Skeletal muscle tissue (tissue), 4 donors: ENCODE data around the gene FRAS1. TPM values are rescaled to one million over a fixed set of nuclear protein-coding genes. Genes with fewer than 3 reads are reported as not detected.

Source experiments
- H3K27ac ChIP-seq: one replicate; pipeline ENCODE4 v1.7.0; 2013; ENCODE audit warnings: mild to moderate bottlenecking, low read depth, low read length, inconsistent platforms
- H3K27me3 ChIP-seq, 3 donors: one replicate each; pipeline ENCODE4 v1.7.0; 2013; ENCODE audit warnings: low read length in 3 of 3; ENCODE audit not compliant: control insufficient read depth in 3 of 3, insufficient read depth in 3 of 3
- H3K36me3 ChIP-seq, 3 donors: one replicate each; pipeline ENCODE4 v1.7.0; 2013; ENCODE audit warnings: low read length in 3 of 3; ENCODE audit not compliant: control insufficient read depth in 3 of 3, insufficient read depth in 3 of 3
- H3K4me1 ChIP-seq, 3 donors: one replicate each; pipeline ENCODE4 v1.7.0; 2013; ENCODE audit warnings: low read length in 3 of 3, mild to moderate bottlenecking in 3 of 3; ENCODE audit not compliant: control insufficient read depth in 3 of 3, insufficient read depth in 3 of 3
- H3K4me3 ChIP-seq, 3 donors: one replicate each; pipeline ENCODE4 v1.7.0; 2013; ENCODE audit warnings: low read length in 3 of 3
- H3K9ac ChIP-seq, 3 donors: one replicate each; pipeline ENCODE4 v1.7.0; 2013; ENCODE audit warnings: low read length in 3 of 3, mild to moderate bottlenecking in 3 of 3, moderate library complexity in 2 of 3, low read depth in 1 of 3
- H3K9me3 ChIP-seq, 3 donors: one replicate each; pipeline ENCODE4 v1.7.0; 2013; ENCODE audit warnings: low read length in 3 of 3; ENCODE audit not compliant: control insufficient read depth in 3 of 3
- total RNA-seq: library from RNA; depleted of rRNA; stranded (reverse); fragments of >200 nt; gene quantifications from one replicate; pipeline ENCODE4 v1.2.3, GENCODE V29; 2014
- donor health status: Osteomylitis.

The FRAS1 gene
- total RNA-seq, 1 donor from 2014 or later = 15.1 TPM

DNA sequence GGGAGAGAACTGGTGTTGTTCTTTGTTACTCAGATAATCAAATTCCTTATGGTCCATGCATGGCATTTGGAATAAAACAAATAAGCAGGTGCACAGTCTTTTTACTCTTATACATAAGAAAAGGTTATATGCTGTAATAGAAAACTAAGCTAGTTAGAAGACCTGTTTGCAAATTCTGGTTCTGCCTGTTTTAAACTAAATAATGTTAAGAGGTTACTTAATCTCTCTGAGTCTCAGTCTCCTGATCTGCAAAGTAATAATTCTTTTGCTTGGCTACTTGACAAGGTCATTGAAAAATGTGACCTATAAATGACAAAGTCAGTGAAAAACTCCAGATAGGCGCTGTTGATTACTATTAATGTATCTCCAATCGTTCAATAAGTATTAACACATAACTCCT, 451.9 kb downstream of the FRAS1 start:
- H3K9ac ChIP-seq = no peak overlapping the region
- no peak overlapping the region for H3K4me3 ChIP-seq
- H3K4me1 ChIP-seq = no peaks in the 10 kb centered on the region
- no peak overlapping the region for H3K27ac ChIP-seq
- peaks cover 4 to 10% (median 8%) of the 10 kb centered on the region in 3 donors for H3K36me3 ChIP-seq
- H3K9me3 ChIP-seq = no peaks in the 10 kb centered on the region
- no peaks in the 10 kb centered on the region for H3K27me3 ChIP-seq

DNA sequence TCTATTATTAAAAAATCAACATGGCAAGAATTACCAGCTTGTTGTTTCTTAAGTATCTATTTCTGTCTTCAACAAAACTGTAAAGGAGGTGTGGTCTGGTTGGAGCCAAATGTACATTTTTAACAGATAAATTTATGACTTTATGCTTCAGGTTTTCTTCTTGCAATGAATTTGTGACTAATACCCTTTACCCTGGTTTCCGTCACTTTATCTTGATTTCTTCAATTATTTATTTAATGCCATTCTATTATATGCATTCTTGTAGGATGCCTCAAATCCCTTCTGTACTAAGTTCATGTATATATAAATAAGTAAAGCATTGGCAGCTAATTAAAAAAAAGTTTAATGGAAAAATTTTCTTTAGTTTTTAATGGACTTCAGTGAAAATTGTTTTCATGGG, 453.0 kb downstream of the FRAS1 start:
- Histone ChIP-seq H3K27ac (no peak overlapping the region), H3K27me3 (no peaks in the 10 kb centered on the region), H3K4me1 (no peaks in the 10 kb centered on the region), H3K4me3 (no peak overlapping the region), H3K9me3 (no peaks in the 10 kb centered on the region), H3K36me3 (peaks cover 4 to 10% (median 8%) of the 10 kb centered on the region in 3 donors), H3K9ac (no peak overlapping the region)

DNA sequence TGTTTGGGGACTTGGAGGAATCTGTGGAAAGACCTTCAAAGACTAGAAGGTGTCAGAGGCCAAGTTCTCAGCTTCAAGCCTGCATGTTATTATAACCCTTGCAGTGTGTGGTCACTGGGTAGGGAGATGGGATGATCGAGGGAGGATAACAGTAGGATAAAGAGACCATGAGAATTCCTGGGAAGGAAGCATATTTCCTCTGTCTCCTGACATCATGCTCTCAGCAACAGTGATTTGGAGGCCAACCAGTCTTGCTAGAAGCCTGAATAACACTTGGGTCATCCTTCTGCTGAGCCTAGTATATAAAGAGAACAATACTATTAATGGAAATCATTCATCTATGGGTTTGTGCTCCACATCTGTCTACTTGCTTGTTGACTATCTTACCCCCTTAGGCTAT, 453.6 kb downstream of the FRAS1 start:
- H3K9me3 ChIP-seq = no peaks in the 10 kb centered on the region

DNA sequence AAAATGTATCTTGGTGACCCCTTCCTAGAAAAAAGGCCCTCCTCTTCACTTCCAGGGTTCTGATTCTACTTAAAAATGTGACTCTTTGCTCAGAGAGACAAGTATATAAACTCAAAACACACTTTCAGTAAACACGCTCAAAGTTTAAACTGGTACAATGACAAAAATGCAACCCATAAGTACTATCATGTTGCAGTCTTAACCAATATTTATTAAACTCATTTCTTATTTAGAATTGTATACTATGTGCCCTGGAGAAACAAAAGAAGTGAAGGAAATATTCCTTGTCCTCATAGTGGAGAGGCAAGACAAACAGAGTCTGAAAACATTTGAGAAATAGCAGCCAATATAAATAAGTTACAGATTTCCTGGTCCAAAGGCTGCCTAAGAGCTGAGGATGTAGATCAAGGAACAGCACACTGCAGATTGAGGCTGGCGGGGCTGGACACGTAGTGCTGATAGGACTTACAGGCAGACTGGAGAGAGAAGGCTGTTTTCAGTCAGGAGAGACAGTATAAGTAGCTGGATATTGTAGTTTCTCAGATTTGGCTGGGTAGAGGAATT, 455.3 kb downstream of the FRAS1 start:
- Histone ChIP-seq H3K9ac (no peak overlapping the region), H3K4me3 (no peak overlapping the region), H3K27me3 (no peaks in the 10 kb centered on the region), H3K36me3 (peaks cover 4 to 8% (median 7%) of the 10 kb centered on the region in 3 donors), H3K9me3 (no peaks in the 10 kb centered on the region), H3K27ac (no peak overlapping the region), H3K4me1 (no peaks in the 10 kb centered on the region)

More for the DNA sequence above, 453.6 kb downstream of the FRAS1 start:
- Histone ChIP-seq H3K9ac (no peak overlapping the region), H3K27ac (no peak overlapping the region), H3K36me3 (peaks cover 4 to 10% (median 8%) of the 10 kb centered on the region in 3 donors), H3K4me1 (no peaks in the 10 kb centered on the region), H3K27me3 (no peaks in the 10 kb centered on the region), H3K4me3 (no peak overlapping the region)

DNA sequence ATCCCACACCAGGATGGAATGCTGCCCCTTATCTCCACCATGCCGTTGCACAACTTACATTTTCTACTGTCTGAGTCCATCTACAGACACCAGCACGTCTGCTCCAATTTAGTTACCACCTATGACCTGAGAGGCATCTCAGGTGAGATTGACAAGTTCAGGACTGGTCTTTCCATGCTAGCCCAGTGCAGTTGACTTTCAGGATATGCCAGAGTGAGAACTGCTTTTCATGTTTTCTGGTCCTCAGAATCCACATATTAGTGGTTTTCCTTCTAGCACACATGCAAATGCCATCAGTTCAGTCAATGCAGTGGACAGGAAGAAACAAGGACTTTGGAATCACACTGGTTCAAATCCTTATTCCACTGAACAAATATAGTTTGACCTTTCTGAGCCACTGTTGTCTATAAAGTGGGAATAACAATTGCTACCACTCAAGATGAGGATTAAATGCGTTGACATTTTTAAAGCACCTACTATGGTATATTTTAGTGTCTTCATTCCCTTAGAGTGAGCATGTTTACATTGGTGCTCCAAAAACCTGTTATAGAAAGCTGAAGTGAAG, 456.4 kb downstream of the FRAS1 start:
- H3K4me3 ChIP-seq = no peak overlapping the region
- H3K36me3 ChIP-seq = peaks cover 3 to 8% (median 4%) of the 10 kb centered on the region in 3 donors
- H3K27ac ChIP-seq = no peak overlapping the region
- H3K9me3 ChIP-seq = no peaks in the 10 kb centered on the region
- H3K4me1 ChIP-seq = no peaks in the 10 kb centered on the region
- H3K9ac ChIP-seq = no peak overlapping the region
- no peaks in the 10 kb centered on the region for H3K27me3 ChIP-seq

DNA sequence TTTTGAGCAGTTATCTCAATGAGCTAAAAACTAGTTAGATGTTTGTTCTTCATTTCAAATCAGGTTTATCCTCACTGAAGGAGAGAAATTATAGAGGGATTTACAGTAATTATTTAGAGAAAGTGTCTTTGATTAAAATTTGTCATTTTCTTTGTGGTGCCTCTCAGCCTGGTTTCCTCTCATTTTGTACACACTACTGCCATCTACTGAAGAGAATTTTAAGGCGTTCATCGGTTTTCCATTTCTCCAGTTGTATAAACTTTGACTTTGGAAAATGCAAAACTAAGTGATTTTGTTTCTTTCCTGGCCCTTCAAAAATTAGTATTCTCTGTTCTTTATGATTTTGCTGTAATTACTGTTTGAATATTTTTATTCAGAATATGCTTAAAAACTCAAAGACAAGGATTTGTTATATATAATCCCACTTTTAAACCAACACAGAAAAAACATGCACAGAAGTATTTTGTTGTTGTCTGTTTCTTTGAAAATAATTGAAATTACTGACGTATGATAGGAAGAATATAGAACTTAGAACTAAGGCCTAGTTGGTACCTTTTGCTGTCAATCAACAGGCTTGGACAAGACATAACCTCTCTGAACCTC, 460.0 kb downstream of the FRAS1 start:
- Histone ChIP-seq H3K9ac (no peak overlapping the region), H3K27ac (no peak overlapping the region), H3K27me3 (no peaks in the 10 kb centered on the region), H3K4me1 (no peaks in the 10 kb centered on the region), H3K9me3 (no peaks in the 10 kb centered on the region), H3K4me3 (no peak overlapping the region), H3K36me3 (no peaks in the 10 kb centered on the region)

DNA sequence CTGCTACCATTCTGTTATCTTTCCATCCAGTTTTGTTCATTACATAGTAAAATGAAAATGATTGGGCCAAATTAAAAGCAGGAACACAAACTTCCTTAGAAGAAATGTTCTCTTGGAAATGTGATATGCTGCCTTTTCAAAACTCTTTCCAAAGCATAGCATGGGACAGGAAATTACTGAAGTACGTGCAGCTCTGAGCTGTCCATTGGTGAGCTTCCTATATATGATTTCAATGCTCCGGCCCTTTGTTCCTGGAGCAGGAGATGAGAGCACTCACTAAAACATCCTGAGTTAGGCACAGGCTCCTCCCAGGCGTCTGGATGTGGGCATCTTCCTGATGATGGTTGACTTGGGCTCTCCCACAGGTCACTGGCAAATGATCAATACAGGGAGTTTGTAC, 461.4 kb downstream of the FRAS1 start:
- Histone ChIP-seq H3K27me3 (no peaks in the 10 kb centered on the region), H3K9me3 (no peaks in the 10 kb centered on the region), H3K4me3 (no peak overlapping the region), H3K27ac (no peak overlapping the region), H3K9ac (no peak overlapping the region), H3K36me3 (no peaks in the 10 kb centered on the region), H3K4me1 (no peaks in the 10 kb centered on the region)

DNA sequence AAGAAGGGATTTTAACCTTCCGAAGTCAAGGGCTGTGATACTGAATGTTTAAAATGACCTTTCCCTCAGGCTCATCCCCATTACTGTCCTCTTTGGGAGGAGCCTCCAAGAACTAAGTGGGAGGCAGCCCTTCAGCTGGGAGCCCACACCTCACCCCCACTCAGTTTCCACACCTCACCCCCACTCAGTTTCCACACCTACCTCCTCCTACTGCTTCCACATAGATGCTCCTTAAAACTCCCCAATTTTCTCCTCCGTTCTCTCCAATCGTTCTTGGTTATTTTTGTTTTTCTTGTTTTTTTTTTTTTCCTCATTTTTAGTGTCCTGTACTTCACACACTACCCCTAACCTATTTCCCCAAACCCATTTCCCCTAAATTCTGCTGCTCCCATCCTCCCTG, 462.8 kb downstream of the FRAS1 start:
- Histone ChIP-seq H3K27ac (no peak overlapping the region), H3K9ac (no peak overlapping the region), H3K4me1 (no peaks in the 10 kb centered on the region), H3K27me3 (no peaks in the 10 kb centered on the region), H3K4me3 (no peak overlapping the region), H3K9me3 (no peaks in the 10 kb centered on the region), H3K36me3 (no peaks in the 10 kb centered on the region)

DNA sequence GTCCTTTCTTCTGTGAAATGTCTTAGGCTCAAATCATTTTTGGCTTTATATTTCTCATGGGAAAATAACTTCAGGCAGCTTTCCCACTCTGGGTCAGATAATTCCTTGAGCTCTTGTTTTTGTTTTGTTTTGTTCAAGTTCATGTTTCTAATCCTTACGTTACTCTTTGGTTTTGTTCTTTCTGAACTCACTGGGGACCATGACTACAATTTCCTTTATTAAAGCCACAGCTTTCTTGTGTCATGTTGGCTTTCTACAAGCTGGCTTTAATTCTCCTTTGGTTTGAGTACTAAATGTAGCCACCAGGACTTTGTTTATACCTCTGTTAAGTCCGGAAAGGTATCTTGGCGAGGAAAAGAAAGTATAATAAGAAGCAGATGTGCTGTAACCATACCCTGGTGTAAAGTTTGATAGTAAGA, 463.7 kb downstream of the FRAS1 start:
- Histone ChIP-seq H3K4me1 (no peaks in the 10 kb centered on the region), H3K36me3 (no peaks in the 10 kb centered on the region), H3K9ac (no peak overlapping the region), H3K4me3 (no peak overlapping the region), H3K27ac (no peak overlapping the region), H3K9me3 (no peaks in the 10 kb centered on the region), H3K27me3 (no peaks in the 10 kb centered on the region)

DNA sequence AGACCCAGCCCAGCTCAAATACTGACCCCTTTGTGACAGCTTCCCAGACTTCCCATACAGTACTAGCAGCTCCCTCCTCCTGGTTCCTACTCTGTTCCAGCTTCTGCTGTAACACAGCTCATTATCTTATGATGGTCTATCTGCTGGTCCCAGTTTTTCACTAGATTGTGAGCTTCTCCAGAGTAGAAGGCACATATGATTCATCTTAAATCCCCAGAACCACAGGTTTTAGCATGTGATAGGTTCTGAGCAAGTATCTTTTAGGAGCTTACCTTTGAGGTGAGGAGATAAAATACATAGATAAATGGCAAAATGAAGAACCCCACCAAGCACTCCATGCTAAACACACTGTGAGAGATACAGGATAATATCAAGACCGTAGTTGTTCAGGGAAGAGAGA, 466.9 kb downstream of the FRAS1 start:
- Histone ChIP-seq H3K4me1 (no peaks in the 10 kb centered on the region), H3K9me3 (no peaks in the 10 kb centered on the region), H3K9ac (no peak overlapping the region), H3K36me3 (no peaks in the 10 kb centered on the region), H3K27me3 (no peaks in the 10 kb centered on the region), H3K27ac (no peak overlapping the region), H3K4me3 (no peak overlapping the region)
